Measurements from ENCODE around the gene RTBDN. TPM values are rescaled to one million over a fixed set of nuclear protein-coding genes. Genes with fewer than 3 reads are reported as not detected.

Gene RTBDN
- total RNA-seq, 6 experiments from 2014 or later: not detected

- Mint-ChIP-seq H3K4me3 (no peak overlapping the region), H3K36me3 (ENCODE audit: low read depth) (peaks cover 12% of the 10 kb centered on the region), H3K27ac (no peak overlapping the region), H3K4me1 (ENCODE audit: low read depth) (no peaks in the 10 kb centered on the region), H3K9me3 (peaks cover 15% of the 10 kb centered on the region), H3K27me3 (ENCODE audit: insufficient read depth) (peaks cover 4% of the 10 kb centered on the region)
- DNase-seq: no peak
- no peak for TF ChIP-seq CTCF (IDR thresholded peaks at IDR 0.05)
Measured at GRCh38 chr19:12873891-12874745, 39.7 kb upstream of the RTBDN start.

- Mint-ChIP-seq H3K9me3 (peaks cover 15% of the 10 kb centered on the region), H3K36me3 (ENCODE audit: low read depth) (peaks cover 12% of the 10 kb centered on the region), H3K27me3 (ENCODE audit: insufficient read depth) (peaks cover 4% of the 10 kb centered on the region), H3K4me1 (ENCODE audit: low read depth) (no peaks in the 10 kb centered on the region), H3K4me3 (no peak overlapping the region), H3K27ac (no peak overlapping the region)
- TF ChIP-seq CTCF (IDR thresholded peaks at IDR 0.05): no peak
- DNase-seq: peak; percentile 31
Measured at GRCh38 chr19:12872941-12873890, 38.8 kb upstream of the RTBDN start.

GRCh38 chr19:12872255-12872654 is 37.9 kb upstream of the RTBDN start:
- DNase-seq: no peak
- Mint-ChIP-seq H3K36me3 (ENCODE audit: low read depth) (peaks cover 12% of the 10 kb centered on the region), H3K4me3 (no peak overlapping the region), H3K4me1 (ENCODE audit: low read depth) (no peaks in the 10 kb centered on the region), H3K27me3 (ENCODE audit: insufficient read depth) (peaks cover 4% of the 10 kb centered on the region), H3K27ac (no peak overlapping the region), H3K9me3 (peaks cover 15% of the 10 kb centered on the region)
- no peak for TF ChIP-seq CTCF (IDR thresholded peaks at IDR 0.05)

- Mint-ChIP-seq H3K27me3 (ENCODE audit: insufficient read depth) (peaks cover 4% of the 10 kb centered on the region), H3K4me3 (no peak overlapping the region), H3K36me3 (ENCODE audit: low read depth) (peaks cover 12% of the 10 kb centered on the region), H3K9me3 (peaks cover 15% of the 10 kb centered on the region), H3K4me1 (ENCODE audit: low read depth) (no peaks in the 10 kb centered on the region), H3K27ac (no peak overlapping the region)
- DNase-seq: no peak
- TF ChIP-seq CTCF (IDR thresholded peaks at IDR 0.05): no peak
Measured at GRCh38 chr19:12871681-12872080, 37.3 kb upstream of the RTBDN start.

- no peak overlapping the region for H3K27ac Mint-ChIP-seq
- peak; percentile 25 for DNase-seq
- H3K27me3 Mint-ChIP-seq (ENCODE audit: insufficient read depth): peaks cover 6% of the 10 kb centered on the region
- H3K4me1 Mint-ChIP-seq (ENCODE audit: low read depth): no peaks in the 10 kb centered on the region
- peaks cover 11% of the 10 kb centered on the region for H3K9me3 Mint-ChIP-seq
- no peak overlapping the region for H3K4me3 Mint-ChIP-seq
- peaks cover 12% of the 10 kb centered on the region for H3K36me3 Mint-ChIP-seq (ENCODE audit: low read depth)
- TF ChIP-seq CTCF (IDR thresholded peaks at IDR 0.05): no peak
Measured at GRCh38 chr19:12868540-12869112, 34.2 kb upstream of the RTBDN start.
